ENCODE results near the gene PANX2.

The PANX2 gene

DNA sequence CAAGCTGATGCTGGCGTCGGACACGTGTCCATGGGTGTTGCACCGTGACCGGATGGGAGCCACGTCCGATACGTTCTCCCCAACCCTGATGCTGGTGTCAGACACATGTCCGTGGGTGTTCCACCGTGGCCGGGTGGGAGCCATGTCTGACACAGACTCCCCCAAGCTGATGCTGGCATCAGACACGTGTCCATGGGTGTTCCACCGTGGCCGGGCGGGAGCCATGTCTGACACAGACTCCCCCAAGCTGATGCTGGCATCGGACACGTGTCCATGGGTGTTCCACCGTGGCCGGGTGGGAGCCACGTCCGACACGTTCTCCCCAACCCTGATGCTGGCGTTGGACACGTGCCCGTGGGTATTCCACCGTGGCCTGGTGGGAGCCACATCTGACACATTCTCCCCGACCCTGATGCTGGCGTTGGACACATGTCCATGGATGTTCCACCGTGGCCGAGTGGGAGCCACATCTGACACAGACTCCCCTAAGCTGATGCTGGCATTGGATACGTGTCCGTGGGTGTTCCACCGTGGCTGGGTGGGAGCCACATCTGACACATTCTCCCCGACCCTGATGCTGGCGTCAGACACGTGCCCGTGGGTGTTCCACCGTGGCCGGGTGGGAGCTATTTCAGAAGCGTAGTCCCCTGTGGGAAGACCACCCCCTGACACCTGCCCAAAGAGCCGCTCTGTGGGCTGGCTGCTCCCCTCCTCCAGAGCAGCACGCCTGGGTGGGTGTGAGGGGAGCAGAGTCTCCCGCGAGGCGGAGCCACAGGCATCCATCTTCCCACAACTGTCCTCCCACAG, 50.3 kb downstream of the PANX2 start:
- H3K36me3 Mint-ChIP-seq (ENCODE audit: low read depth), result peaks cover 99% of the 10 kb centered on the region
- intact Hi-C loops (cut with micrococcal nuclease), result no loop called here
- no peaks in the 10 kb centered on the region for H3K9me3 Mint-ChIP-seq
- H3K4me1 Mint-ChIP-seq (ENCODE audit: low read depth), result peaks cover 10% of the 10 kb centered on the region
- no peaks in the 10 kb centered on the region for H3K27me3 Mint-ChIP-seq
- no peak overlapping the region for H3K4me3 Mint-ChIP-seq
- H3K27ac Mint-ChIP-seq, result no peak overlapping the region

DNA sequence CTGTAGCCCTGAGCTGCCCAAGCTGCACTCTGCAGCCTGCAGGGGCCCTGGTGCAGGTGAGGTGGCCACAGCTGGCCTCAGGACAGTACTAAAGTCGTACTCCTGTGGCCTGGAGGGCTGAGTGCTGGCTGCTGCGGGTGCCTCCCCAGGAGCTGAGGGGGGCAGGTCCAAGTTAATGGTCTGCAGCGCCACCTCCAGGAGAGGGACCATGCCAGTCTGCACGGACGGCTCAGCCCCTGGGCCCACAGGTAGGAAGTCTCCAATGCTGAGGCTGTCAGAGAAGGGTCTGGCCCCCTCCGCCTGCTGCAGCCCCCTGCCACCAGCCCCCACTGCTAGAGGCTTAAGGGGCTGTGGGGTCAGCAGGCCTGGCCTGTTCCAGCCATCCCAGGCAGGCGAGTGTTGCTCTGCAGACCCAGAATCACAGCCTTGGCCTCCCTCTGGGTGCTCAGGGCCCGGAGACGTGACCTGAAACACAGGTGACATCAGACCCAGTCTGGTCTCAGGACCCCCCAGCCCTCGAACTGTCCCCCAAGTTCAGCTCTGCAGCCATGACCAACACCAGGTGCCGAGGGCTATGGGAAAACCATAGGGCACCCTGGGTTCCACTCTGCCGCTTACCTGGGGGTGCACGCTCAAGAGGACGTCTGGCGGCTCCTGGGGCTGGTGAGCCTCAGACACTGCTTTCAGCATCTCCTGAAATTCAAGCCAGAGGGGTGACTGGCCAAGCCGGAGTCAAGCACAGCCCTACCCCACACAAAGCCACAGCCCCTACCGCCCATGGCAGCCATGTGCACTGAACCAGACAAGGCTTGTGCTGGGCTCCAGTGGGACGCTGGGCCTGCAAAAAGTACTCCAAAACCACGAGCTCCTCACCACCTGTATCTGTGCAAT, 51.1 kb downstream of the PANX2 start:
- H3K36me3 Mint-ChIP-seq (ENCODE audit: low read depth), result peaks cover 99% of the 10 kb centered on the region
- H3K9me3 Mint-ChIP-seq, result no peaks in the 10 kb centered on the region
- no peak overlapping the region for H3K4me3 Mint-ChIP-seq
- H3K27me3 Mint-ChIP-seq, result no peaks in the 10 kb centered on the region
- H3K4me1 Mint-ChIP-seq (ENCODE audit: low read depth), result peaks cover 10% of the 10 kb centered on the region
- H3K27ac Mint-ChIP-seq, result no peak overlapping the region
- intact Hi-C loops (cut with micrococcal nuclease), result no loop called here

DNA sequence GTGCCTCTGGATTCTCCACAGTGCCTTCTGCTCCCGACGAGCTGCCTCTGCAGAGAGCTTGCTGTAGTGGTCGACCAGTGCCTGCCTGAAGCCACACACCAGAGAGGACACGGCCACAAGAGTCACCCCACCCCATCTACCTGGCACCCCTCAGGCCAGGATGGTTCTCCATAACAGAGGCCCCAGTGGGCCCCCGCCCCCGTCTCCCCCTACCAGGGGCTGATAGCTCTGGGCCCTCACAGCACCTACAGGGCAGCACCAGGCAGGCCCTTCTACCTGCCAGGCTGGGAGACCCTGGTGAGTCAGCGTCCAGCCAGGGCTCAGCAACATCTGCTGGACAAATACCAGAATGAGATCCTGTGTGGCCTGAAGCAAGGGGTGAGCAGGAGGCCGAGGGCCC, 52.0 kb downstream of the PANX2 start:
- no peak overlapping the region for H3K4me3 Mint-ChIP-seq
- H3K4me1 Mint-ChIP-seq (ENCODE audit: low read depth), result peaks cover 10% of the 10 kb centered on the region
- H3K9me3 Mint-ChIP-seq, result no peaks in the 10 kb centered on the region
- peaks cover 99% of the 10 kb centered on the region for H3K36me3 Mint-ChIP-seq (ENCODE audit: low read depth)
- no peak overlapping the region for H3K27ac Mint-ChIP-seq
- intact Hi-C loops (cut with micrococcal nuclease), result no loop called here
- H3K27me3 Mint-ChIP-seq, result no peaks in the 10 kb centered on the region

DNA sequence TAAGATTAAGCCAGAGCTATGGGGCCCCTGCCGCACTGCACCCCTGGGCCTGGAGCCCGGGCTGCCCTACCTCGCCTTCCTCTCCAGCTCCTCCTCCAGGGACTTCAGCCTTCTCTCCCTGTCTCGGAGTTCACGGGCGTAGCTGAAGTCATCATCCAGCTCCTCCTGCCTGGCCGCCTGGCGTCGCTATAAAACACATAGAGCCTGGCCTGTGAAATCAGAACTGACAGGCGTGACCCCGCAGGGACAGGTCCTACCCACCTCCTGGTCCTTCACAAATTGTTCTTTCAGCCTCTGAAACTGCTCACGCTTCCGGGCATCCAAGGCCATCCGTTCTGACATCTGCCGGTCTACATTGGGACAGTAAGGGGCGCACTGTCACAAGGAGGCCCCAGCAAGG, 53.5 kb downstream of the PANX2 start:
- intact Hi-C loops (cut with micrococcal nuclease), result no loop called here
- Mint-ChIP-seq H3K27ac (no peak overlapping the region), H3K4me1 (ENCODE audit: low read depth) (peaks cover 9% of the 10 kb centered on the region), H3K9me3 (no peaks in the 10 kb centered on the region), H3K27me3 (no peaks in the 10 kb centered on the region), H3K36me3 (ENCODE audit: low read depth) (peaks cover 99% of the 10 kb centered on the region), H3K4me3 (no peak overlapping the region)

DNA sequence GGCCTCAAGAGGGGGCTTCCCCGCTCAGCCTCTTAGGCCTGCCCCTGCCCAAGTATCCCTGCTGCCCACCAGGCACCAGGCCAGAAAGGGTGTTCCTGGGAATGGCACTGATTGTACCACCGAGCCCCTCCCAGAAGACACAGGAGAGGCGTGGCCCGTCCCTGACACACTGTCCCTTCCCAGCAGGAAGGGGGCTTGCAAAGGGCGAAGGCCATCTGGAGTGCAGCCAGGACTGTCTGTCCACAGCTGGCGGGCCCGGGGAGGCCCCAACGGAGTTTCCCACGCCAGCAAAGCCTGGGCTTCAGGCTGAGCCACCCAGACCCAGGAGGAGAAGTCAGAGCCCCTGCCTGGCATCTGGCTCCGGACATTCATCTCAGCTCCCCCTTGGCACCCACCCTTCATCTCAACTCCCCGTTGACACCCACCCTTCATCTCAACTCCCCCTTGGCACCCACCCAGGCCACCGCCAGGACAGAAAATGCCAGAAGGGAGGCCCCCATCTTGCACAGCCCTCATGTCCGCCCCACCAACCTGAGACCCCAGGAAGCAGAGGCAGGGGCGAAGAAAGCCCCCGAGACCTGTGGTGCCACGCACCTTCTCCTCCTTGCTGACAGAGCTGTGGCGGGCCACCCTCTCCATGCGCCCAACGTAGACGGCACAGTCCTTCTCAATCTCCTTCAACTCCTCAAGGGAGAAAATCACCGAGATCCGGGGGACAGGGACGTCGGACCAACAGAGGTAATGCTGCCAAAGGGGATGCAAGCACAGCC, 54.9 kb downstream of the PANX2 start:
- no peak overlapping the region for H3K4me3 Mint-ChIP-seq
- H3K9me3 Mint-ChIP-seq, result no peaks in the 10 kb centered on the region
- no peaks in the 10 kb centered on the region for H3K4me1 Mint-ChIP-seq (ENCODE audit: low read depth)
- H3K27me3 Mint-ChIP-seq, result no peaks in the 10 kb centered on the region
- peaks cover 97% of the 10 kb centered on the region for H3K36me3 Mint-ChIP-seq (ENCODE audit: low read depth)
- intact Hi-C loops (cut with micrococcal nuclease), result no loop called here
- no peak overlapping the region for H3K27ac Mint-ChIP-seq

DNA sequence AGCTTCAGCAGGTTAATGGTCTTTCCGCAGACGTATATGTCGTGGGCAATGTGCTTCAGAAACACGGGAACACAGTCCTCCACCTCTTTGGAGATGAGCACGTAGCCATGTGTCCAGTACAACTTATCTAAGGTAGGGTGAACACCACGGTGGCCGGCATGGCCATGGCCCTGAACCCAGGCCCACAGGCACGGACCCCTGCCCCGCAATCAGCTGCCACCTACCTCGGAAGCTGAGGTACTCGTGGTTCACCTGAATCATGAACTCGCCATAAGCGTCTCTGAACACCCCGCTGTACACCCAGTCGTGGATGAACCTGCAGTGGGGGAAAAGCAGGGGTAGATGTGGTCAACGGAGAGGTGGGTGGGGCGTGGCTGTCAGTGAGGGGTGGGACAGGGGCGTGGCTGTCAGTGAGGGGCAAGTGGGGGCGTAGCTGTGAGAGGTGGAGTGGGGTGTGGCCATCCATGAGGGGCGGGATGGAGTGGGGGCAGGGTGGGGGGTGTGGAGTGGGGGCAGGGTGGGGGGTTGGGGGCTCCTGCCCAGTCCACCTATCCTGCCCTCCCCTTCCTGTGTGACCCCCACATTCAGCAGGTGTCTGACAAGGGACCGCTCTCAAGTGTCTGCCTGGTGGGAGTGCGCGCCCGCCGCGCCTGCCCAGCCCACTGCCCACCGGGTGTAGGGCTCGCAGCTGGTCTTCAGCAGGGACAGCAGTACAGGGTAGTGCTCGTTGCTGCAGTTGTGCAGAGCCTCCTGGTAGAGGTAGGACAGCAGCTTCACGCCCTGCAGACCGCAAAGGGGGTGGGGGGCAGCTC, 55.7 kb downstream of the PANX2 start:
- H3K27ac Mint-ChIP-seq, result no peak overlapping the region
- no peak overlapping the region for H3K4me3 Mint-ChIP-seq
- no peaks in the 10 kb centered on the region for H3K4me1 Mint-ChIP-seq (ENCODE audit: low read depth)
- peaks cover 95% of the 10 kb centered on the region for H3K36me3 Mint-ChIP-seq (ENCODE audit: low read depth)
- intact Hi-C loops (cut with micrococcal nuclease), result no loop called here
- no peaks in the 10 kb centered on the region for H3K9me3 Mint-ChIP-seq
- no peaks in the 10 kb centered on the region for H3K27me3 Mint-ChIP-seq

DNA sequence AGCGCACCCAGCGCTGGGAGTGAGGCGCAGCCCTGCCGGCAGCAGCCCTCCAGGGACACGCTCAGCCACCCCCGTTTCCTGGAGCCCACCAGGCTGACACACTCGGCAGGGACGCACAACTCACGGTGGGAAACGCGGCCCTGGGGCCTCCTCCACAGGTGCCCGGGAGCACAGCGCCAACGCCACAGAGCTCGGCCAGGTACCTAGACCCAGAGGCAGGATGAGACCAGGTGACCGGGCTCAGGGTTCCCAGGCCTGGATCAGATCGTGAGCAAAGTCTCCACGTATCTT, 56.3 kb downstream of the PANX2 start:
- H3K4me3 Mint-ChIP-seq, result no peak overlapping the region

DNA sequence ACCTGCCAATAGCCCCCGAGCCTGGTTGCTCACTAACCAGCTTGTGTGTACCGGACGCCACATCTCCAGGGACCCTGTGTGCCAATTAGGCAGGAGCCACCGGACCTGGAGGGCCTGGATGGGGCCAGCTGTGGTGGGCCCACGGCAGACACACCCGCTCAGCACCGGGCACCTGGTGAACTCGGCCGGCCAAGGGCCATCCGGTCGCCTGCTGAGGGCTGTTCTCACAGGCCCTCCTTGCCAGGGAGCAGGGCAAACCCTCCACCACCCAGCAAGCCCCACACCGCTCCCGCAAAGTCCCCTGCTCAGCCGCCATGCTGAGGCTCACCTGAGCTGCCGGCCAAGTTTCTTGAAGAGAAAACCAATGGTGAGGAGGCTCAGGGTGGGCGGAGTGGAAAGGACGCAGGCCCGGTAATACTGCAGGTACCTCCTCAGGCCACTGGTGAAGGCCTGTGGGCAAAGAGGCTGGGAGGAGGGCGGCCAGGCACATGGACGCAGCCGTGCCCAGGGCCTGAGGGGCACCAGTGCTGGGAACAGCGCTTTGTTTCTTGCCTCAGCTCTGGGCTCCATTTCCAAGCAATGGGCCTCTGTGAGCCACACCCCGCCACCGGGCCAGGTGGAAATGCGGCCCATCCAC, 57.2 kb downstream of the PANX2 start:
- Mint-ChIP-seq H3K27me3 (no peaks in the 10 kb centered on the region), H3K4me1 (ENCODE audit: low read depth) (no peaks in the 10 kb centered on the region), H3K36me3 (ENCODE audit: low read depth) (peaks cover 95% of the 10 kb centered on the region), H3K9me3 (no peaks in the 10 kb centered on the region), H3K27ac (no peak overlapping the region), H3K4me3 (no peak overlapping the region)
- intact Hi-C loops (cut with micrococcal nuclease), result no loop called here

More for the DNA sequence above, 56.3 kb downstream of the PANX2 start:
- Mint-ChIP-seq H3K27ac (no peak overlapping the region), H3K4me1 (ENCODE audit: low read depth) (no peaks in the 10 kb centered on the region), H3K9me3 (no peaks in the 10 kb centered on the region), H3K27me3 (no peaks in the 10 kb centered on the region), H3K36me3 (ENCODE audit: low read depth) (peaks cover 95% of the 10 kb centered on the region)
- intact Hi-C loops (cut with micrococcal nuclease), result no loop called here

DNA sequence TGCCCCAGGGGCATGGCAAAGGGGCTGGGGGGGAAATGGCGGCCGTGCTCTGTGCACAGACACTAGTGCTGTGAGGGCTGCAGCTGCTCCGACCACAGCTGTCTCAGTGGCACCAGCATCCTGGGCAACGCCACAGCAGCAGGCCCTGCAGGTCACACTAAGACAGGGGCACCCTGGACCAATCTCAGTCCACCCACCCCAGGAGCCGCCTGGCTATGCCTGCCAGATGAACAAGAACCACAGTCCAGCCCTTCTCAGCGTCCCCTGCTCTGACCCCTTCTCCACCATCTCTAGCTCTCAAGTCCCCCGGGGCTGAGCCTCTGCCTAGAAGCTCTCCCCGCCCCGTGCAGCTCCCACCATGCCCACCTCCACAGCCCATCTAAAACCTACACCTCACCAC, 57.8 kb downstream of the PANX2 start:
- no peak overlapping the region for H3K27ac Mint-ChIP-seq
- H3K27me3 Mint-ChIP-seq, result no peaks in the 10 kb centered on the region
- no peaks in the 10 kb centered on the region for H3K4me1 Mint-ChIP-seq (ENCODE audit: low read depth)
- H3K36me3 Mint-ChIP-seq (ENCODE audit: low read depth), result peaks cover 95% of the 10 kb centered on the region
- intact Hi-C loops (cut with micrococcal nuclease), result no loop called here
- H3K4me3 Mint-ChIP-seq, result no peak overlapping the region
- no peaks in the 10 kb centered on the region for H3K9me3 Mint-ChIP-seq

DNA sequence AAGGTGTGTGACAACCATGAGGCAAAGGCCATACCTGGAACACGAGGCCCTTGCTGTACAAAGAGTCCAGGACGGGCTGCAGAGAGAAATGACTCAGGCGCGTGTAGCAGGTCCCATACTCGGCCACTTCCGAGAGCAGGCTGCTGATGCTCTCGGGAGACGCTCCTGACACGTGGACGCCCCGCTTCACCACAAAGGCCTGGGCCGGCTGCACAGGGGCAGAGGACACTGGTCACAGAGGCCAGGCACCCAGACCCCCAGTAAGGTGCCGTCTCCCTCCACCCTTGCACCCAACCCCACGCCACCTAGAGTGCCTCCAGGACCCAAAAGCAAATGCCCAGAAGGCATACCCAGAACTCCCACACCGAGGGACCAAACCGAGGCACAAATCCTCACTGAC, 58.8 kb downstream of the PANX2 start:
- no peak overlapping the region for H3K27ac Mint-ChIP-seq
- no peak overlapping the region for H3K4me3 Mint-ChIP-seq
- no peaks in the 10 kb centered on the region for H3K4me1 Mint-ChIP-seq (ENCODE audit: low read depth)
- intact Hi-C loops (cut with micrococcal nuclease), result no loop called here
- H3K27me3 Mint-ChIP-seq, result no peaks in the 10 kb centered on the region
- H3K36me3 Mint-ChIP-seq (ENCODE audit: low read depth), result peaks cover 95% of the 10 kb centered on the region
- no peaks in the 10 kb centered on the region for H3K9me3 Mint-ChIP-seq
